NB4 (cell line): Measurements from ENCODE around the gene ADAMTS16.

Experiments
- DNase-seq: peaks from one replicate; pipeline ENCODE4 v3.0.0; 2010; ENCODE audit warnings: low read depth
- H3K4me3 ChIP-seq: one replicate; pipeline ENCODE4 v1.5.1; 2011; ENCODE audit warnings: mild to moderate bottlenecking, low read depth, low read length, moderate library complexity
- MYC ChIP-seq: IDR thresholded peaks from 2 replicates; pipeline ENCODE4 v1.6.1; 2011; ENCODE audit warnings: low read depth, low read length
- POLR2A ChIP-seq: IDR thresholded peaks from 2 replicates; pipeline ENCODE4 v1.6.1; 2011; ENCODE audit warnings: mild to moderate bottlenecking; ENCODE audit not compliant: insufficient read length; ENCODE audit errors: extremely low read depth
- TF ChIP-seq, protein P1 (sequence below): IDR thresholded peaks from one replicate; pipeline ENCODE4 v1.5.1; 2012; ENCODE audit warnings: low read depth, low read length
- TF ChIP-seq, protein P2 (sequence below): IDR thresholded peaks from 2 replicates; pipeline ENCODE4 v1.6.1; 2011; ENCODE audit warnings: low read depth, low read length

ADAMTS16 gene

DNA sequence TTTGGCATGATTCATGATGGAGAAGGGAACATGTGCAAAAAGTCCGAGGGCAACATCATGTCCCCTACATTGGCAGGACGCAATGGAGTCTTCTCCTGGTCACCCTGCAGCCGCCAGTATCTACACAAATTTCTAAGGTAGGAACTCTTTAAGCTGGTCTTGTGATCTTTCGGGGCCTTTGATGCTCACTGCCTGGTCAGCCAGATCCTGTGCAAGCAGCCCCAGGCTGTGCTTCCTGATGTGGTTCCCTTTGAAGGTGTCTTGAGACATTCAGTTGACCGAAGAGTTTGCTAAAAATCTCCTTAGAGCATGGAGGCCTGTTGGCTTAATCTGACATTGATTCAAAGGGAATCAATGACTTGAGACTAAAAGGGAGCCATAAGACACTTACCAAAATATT is 60.0 kb downstream of the ADAMTS16 start:
- no peak for DNase-seq
- TF ChIP-seq, protein P1, sequence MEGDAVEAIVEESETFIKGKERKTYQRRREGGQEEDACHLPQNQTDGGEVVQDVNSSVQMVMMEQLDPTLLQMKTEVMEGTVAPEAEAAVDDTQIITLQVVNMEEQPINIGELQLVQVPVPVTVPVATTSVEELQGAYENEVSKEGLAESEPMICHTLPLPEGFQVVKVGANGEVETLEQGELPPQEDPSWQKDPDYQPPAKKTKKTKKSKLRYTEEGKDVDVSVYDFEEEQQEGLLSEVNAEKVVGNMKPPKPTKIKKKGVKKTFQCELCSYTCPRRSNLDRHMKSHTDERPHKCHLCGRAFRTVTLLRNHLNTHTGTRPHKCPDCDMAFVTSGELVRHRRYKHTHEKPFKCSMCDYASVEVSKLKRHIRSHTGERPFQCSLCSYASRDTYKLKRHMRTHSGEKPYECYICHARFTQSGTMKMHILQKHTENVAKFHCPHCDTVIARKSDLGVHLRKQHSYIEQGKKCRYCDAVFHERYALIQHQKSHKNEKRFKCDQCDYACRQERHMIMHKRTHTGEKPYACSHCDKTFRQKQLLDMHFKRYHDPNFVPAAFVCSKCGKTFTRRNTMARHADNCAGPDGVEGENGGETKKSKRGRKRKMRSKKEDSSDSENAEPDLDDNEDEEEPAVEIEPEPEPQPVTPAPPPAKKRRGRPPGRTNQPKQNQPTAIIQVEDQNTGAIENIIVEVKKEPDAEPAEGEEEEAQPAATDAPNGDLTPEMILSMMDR, result no peak
- TF ChIP-seq MYC, result no peak
- no peak for TF ChIP-seq POLR2A
- TF ChIP-seq, protein P2, sequence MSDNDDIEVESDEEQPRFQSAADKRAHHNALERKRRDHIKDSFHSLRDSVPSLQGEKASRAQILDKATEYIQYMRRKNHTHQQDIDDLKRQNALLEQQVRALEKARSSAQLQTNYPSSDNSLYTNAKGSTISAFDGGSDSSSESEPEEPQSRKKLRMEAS, result no peak

DNA sequence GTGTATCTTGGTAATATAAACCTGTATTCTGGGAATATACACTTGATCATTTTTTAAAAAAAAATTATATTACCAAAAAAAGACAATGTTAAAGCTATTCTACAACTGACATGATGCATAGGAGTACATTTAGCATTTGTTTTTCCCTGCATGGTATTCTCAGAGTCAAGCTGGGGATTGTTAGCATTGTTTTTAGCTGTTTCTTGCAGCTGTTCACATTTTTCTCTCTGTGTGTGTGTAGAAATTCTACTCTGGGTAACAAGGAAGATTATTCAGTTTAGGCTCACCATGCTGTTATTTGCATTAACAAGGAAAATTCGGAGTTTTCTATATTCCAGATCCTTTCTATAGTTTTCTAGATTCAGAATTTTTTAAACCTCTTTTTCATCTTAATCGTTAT is 62.2 kb downstream of the ADAMTS16 start:
- no peak for DNase-seq
- TF ChIP-seq, protein P1, result no peak
- TF ChIP-seq MYC, result no peak
- TF ChIP-seq, protein P2, result no peak
- no peak for TF ChIP-seq POLR2A
- H3K4me3 ChIP-seq, result no peak overlapping the region

More for the DNA sequence above, 60.0 kb downstream of the ADAMTS16 start:
- H3K4me3 ChIP-seq, result no peak overlapping the region

DNA sequence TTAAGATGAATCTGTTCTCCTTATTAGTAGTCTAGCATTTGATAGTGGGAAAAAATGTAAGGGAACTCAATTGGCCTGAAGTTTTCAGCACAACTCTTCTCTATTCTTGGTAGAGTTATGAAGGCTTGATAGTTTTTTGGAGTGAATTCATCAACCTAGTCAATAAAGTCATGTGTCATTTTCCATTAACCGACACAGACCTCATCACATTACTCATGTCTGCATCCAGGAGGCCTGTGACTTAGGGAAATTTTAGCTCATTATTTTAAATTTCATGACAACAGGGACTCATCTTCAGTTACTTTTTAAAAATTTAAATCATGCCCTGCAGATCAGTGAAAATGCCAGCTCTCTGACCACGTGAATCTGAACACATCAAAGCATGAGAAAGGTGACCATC is 63.3 kb downstream of the ADAMTS16 start:
- no peak for DNase-seq
- TF ChIP-seq MYC, result no peak
- TF ChIP-seq, protein P1, result no peak
- no peak for TF ChIP-seq POLR2A
- TF ChIP-seq, protein P2, result no peak

DNA sequence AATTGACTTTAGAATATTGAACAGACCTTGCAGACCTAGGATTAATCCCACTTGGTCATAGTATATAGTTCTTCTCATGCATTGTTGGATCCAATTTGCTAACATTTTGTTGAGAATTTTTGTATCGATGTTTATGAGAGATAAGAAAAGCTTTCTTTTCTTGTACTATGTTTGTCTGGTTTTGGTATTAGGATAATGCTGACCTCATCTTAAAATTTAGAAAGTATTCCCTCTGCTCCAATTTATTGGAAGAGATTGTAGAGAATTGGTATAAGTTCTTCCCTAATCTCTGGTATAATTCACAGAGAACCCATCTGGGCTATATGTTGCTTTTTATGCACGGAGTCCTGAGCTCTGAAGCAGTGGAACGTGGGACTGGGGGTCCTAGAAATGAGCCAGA is 67.7 kb downstream of the ADAMTS16 start:
- TF ChIP-seq, protein P1, result no peak
- TF ChIP-seq POLR2A, result no peak
- TF ChIP-seq MYC, result no peak
- TF ChIP-seq, protein P2, result no peak
- no peak for DNase-seq
- no peak overlapping the region for H3K4me3 ChIP-seq

More for the DNA sequence above, 63.3 kb downstream of the ADAMTS16 start:
- H3K4me3 ChIP-seq, result no peak overlapping the region

DNA sequence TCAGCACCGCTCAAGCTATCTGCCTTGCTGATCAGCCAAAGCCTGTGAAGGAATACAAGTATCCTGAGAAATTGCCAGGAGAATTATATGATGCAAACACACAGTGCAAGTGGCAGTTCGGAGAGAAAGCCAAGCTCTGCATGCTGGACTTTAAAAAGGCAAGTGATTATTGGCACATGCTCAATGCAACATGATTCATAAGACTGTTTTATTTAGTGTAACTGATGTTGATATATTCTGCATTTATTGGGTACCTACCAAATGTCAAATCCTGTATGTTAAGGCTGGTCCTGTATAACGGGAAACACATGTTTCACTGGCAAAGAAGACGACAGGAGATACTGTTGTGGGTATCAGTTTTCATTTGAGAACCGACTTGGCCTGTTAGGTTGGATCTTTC is 69.0 kb downstream of the ADAMTS16 start:
- TF ChIP-seq MYC (no peak), POLR2A (no peak)
- TF ChIP-seq, protein P1, result no peak
- TF ChIP-seq, protein P2, result no peak
- no peak overlapping the region for H3K4me3 ChIP-seq
- DNase-seq, result no peak
